HG03135 (cell line): ENCODE results near the gene TLE6.
"Not testable (repeated sequence)": the region's sequence is repeated elsewhere in the genome, so short reads cannot be mapped to it uniquely, and the experiment has no call there.

ENCODE experiments used
- ATAC-seq: cut with Tn5 transposase; IDR thresholded peaks from one replicate; pipeline ENCODE4 v1.9.1; 2021; ENCODE audit warnings: mild to moderate bottlenecking, moderate library complexity; ENCODE audit not compliant: unreplicated experiment

Gene TLE6

GRCh38 chr19:3001235-3001800, 24.0 kb downstream of the TLE6 start:
- ATAC-seq: no peak

GRCh38 chr19:3003046-3003445, 25.7 kb downstream of the TLE6 start:
- ATAC-seq: no peak

GRCh38 chr19:3004522-3004921, 27.2 kb downstream of the TLE6 start:
- ATAC-seq: no peak

- ATAC-seq: no peak
These were observed 28.0 kb downstream of the TLE6 start for GRCh38 chr19:3005345-3005744.

- ATAC-seq: no peak
These were observed 28.9 kb downstream of the TLE6 start for GRCh38 chr19:3006075-3006767.

- no peak for ATAC-seq
These were observed 30.6 kb downstream of the TLE6 start for GRCh38 chr19:3007975-3008374.

GRCh38 chr19:3008994-3009393, 31.6 kb downstream of the TLE6 start:
- no peak for ATAC-seq

GRCh38 chr19:3010871-3011270, 33.5 kb downstream of the TLE6 start:
- ATAC-seq: no peak

GRCh38 chr19:3012059-3012458, 34.7 kb downstream of the TLE6 start:
- not testable (repeated sequence) for ATAC-seq

GRCh38 chr19:3012621-3013262, 35.4 kb downstream of the TLE6 start:
- no peak for ATAC-seq

- ATAC-seq: no peak
These were observed 35.9 kb downstream of the TLE6 start for GRCh38 chr19:3013263-3013725.

GRCh38 chr19:3014135-3014534, 36.8 kb downstream of the TLE6 start:
- no peak for ATAC-seq

- ATAC-seq: no peak
These were observed 38.0 kb downstream of the TLE6 start for GRCh38 chr19:3015126-3016057.

- no peak for ATAC-seq
These were observed 40.6 kb downstream of the TLE6 start for GRCh38 chr19:3017923-3018322.

- no peak for ATAC-seq
These were observed 42.0 kb downstream of the TLE6 start for GRCh38 chr19:3019211-3019854.

- no peak for ATAC-seq
These were observed 43.1 kb downstream of the TLE6 start for GRCh38 chr19:3020321-3020960.

GRCh38 chr19:3024509-3024869, 47.1 kb downstream of the TLE6 start:
- no peak for ATAC-seq

- no peak for ATAC-seq
These were observed 47.6 kb downstream of the TLE6 start for GRCh38 chr19:3024870-3025548.

- no peak for ATAC-seq
These were observed 48.2 kb downstream of the TLE6 start for GRCh38 chr19:3025549-3025886.

- no peak for ATAC-seq
These were observed 49.4 kb downstream of the TLE6 start for GRCh38 chr19:3026768-3027167.
